Activated gamma-delta T cell treated with anti-CD3 and anti-CD28 coated beads, Interleukin-2, amount 50 U/mL, for 16 hours (primary cell): ENCODE results near the gene ZNF207.
A peak's percentile ranks its signal among the peaks of the same experiment; 100 is the strongest.
"Not testable (repeated sequence)": the region's sequence is repeated elsewhere in the genome, so short reads cannot be mapped to it uniquely, and the experiment has no call there.

Source experiments
- DNase-seq: peaks from one replicate; pipeline ENCODE4 v3.0.0-alpha.2; 2020; ENCODE audit warnings: low read depth

The ZNF207 gene

GRCh38 chr17:32335046-32335445 is 14.9 kb upstream of the ZNF207 start:
- DNase-seq, result no peak

- DNase-seq, result no peak
Measured at GRCh38 chr17:32335687-32336086, 14.3 kb upstream of the ZNF207 start.

- DNase-seq, result peak; percentile 23
Measured at GRCh38 chr17:32341141-32341856, 8.7 kb upstream of the ZNF207 start.

GRCh38 chr17:32341857-32342602 is 7.9 kb upstream of the ZNF207 start, which contains the start of gene C17orf75:
C17orf75 (minus strand) TSS chr17:32342173; CDS start chr17:32342139, 34 bp downstream.
- peak; percentile 62 for DNase-seq

GRCh38 chr17:32342603-32343325 is 7.2 kb upstream of the ZNF207 start:
- DNase-seq, result no peak

GRCh38 chr17:32345951-32346600 is 3.9 kb upstream of the ZNF207 start:
- DNase-seq, result no peak

- DNase-seq, result no peak
Measured at GRCh38 chr17:32348483-32348800, 1.5 kb upstream of the ZNF207 start.

- DNase-seq, result no peak
Measured at GRCh38 chr17:32349503-32349853, 479 bp upstream of the ZNF207 start.

- no peak for DNase-seq
Measured at GRCh38 chr17:32350666-32351418, 885 bp downstream of the ZNF207 start.

- not testable (repeated sequence) for DNase-seq
Measured at GRCh38 chr17:32352734-32353133, 2.8 kb downstream of the ZNF207 start.

GRCh38 chr17:32355649-32356377 is 5.9 kb downstream of the ZNF207 start:
- no peak for DNase-seq

GRCh38 chr17:32356378-32356743 is 6.4 kb downstream of the ZNF207 start:
- DNase-seq, result no peak

- no peak for DNase-seq
Measured at GRCh38 chr17:32356750-32357149, 6.8 kb downstream of the ZNF207 start.

GRCh38 chr17:32357615-32358014 is 7.7 kb downstream of the ZNF207 start:
- DNase-seq, result no peak

GRCh38 chr17:32361270-32361669 is 11.3 kb downstream of the ZNF207 start:
- no peak for DNase-seq

GRCh38 chr17:32370426-32370825 is 20.5 kb downstream of the ZNF207 start:
- no peak for DNase-seq

- DNase-seq, result no peak
Measured at GRCh38 chr17:32382526-32383223, 32.7 kb downstream of the ZNF207 start.

- no peak for DNase-seq
Measured at GRCh38 chr17:32383926-32384434, 34.0 kb downstream of the ZNF207 start.

- no peak for DNase-seq
Measured at GRCh38 chr17:32385121-32385520, 35.2 kb downstream of the ZNF207 start.

- DNase-seq, result no peak
Measured at GRCh38 chr17:32385971-32386370, 36.0 kb downstream of the ZNF207 start.
